K562 (cell line): ENCODE data around the gene ACTRT3. TPM values are rescaled to one million over a fixed set of nuclear protein-coding genes. Genes with fewer than 3 reads are reported as not detected.

ENCODE experiments used
- ATAC-seq: fragments of 200-7000 bp; cut with Tn5 transposase; 3 replicates; pipeline ENCODE4 v1.9.1; 2020; ENCODE audit warnings: moderate library complexity
- BruUV-seq: library from RNA; stranded (reverse); fragments of 400-500 nt; replicated peaks from 2 replicates; lab custom pipeline; 2021; lab: Mats Ljungman, UMichigan
- CTCF ChIA-PET: fragments of 300-600 bp; formaldehyde crosslinking; extraction: SDS; loops from one replicate; lab custom pipeline; 2021; ENCODE audit warnings: low intra/inter-chr PET ratio; lab: Yijun Ruan, JAX
- POLR2A ChIA-PET: fragments of 300-600, 350-650 bp; sonication (Branson Sonifier 250); formaldehyde crosslinking; extraction: SDS; loops from one replicate; lab custom pipeline; 2021; ENCODE audit warnings: antibody characterized with exemption, inconsistent platforms; lab: Yijun Ruan, JAX
- DNase-seq, 4 experiments: peaks; one replicate each; pipeline versions ENCODE4 v3.0.0 to v3.0.0-alpha.2; 2011 to 2018; ENCODE audit warnings: low spot score in 3 of 4, mixed read lengths in 3 of 4; ENCODE audit errors: extremely low read depth in 1 of 4
- FAIRE-seq: peaks from 2 replicates; lab custom pipeline; 2011; peaks lifted over from hg19 to GRCh38; lab: Jason Lieb, UNC
- H2AFZ ChIP-seq: 2 replicates; pipeline ENCODE4 v1.6.0; 2011; ENCODE audit warnings: low read depth, low read length, control low read depth, inconsistent platforms
- H3K27ac ChIP-seq: fragments of 200-600 bp; 3 replicates; pipeline ENCODE4 v1.8.0; 2011; ENCODE audit warnings: low read depth, mild to moderate bottlenecking, control low read depth, inconsistent platforms, low read length, moderate library complexity, mixed read lengths; ENCODE audit errors: extremely low read depth
- H3K27me3 ChIP-seq, 2 experiments: fragments of 300-600 bp in 1 of 2; 2 replicates in 1 of 2; 3 replicates in 1 of 2; pipeline versions ENCODE4 v1.6.0 to v1.8.0; 2011; ENCODE audit warnings: inconsistent platforms in 2 of 2, low read length in 2 of 2, mild to moderate bottlenecking in 1 of 2, mixed read lengths in 1 of 2, moderate library complexity in 1 of 2; ENCODE audit not compliant: control insufficient read depth in 2 of 2, insufficient read depth in 2 of 2
- H3K36me3 ChIP-seq: fragments of 300-600 bp; 3 replicates; pipeline ENCODE4 v1.8.0; 2011; ENCODE audit warnings: mild to moderate bottlenecking, low read length, inconsistent platforms; ENCODE audit not compliant: control insufficient read depth, insufficient read depth
- H3K4me1 ChIP-seq, 2 experiments: fragments of 200-600 bp in 1 of 2; replicated peaks in 1 of 2; 2 replicates in 1 of 2; 3 replicates in 1 of 2; pipeline versions ENCODE4 v1.5.1 to v1.8.0; 2011; ENCODE audit warnings: inconsistent platforms in 2 of 2, low read length in 2 of 2, mild to moderate bottlenecking in 1 of 2, mixed read lengths in 1 of 2, moderate library complexity in 1 of 2; ENCODE audit not compliant: control insufficient read depth in 2 of 2, insufficient read depth in 2 of 2
- H3K4me2 ChIP-seq: 2 replicates; pipeline ENCODE4 v1.6.1; 2011; ENCODE audit warnings: low read length, control low read depth, inconsistent platforms, mixed read lengths; ENCODE audit not compliant: insufficient read depth
- H3K4me3 ChIP-seq: fragments of 200-600 bp; sonication (generic), shearing (Covaris generic); 2 replicates; pipeline ENCODE4 v1.5.1; 2016; ENCODE audit warnings: control low read depth, inconsistent platforms
- H3K79me2 ChIP-seq: fragments of 200-600 bp; 3 replicates; pipeline ENCODE4 v1.8.0; 2011; ENCODE audit warnings: low read length, inconsistent platforms; ENCODE audit not compliant: control insufficient read depth, insufficient read depth
- H3K9ac ChIP-seq, 2 experiments: 2 replicates each; pipeline versions ENCODE4 v1.6.0 to v1.6.1; 2011; ENCODE audit warnings: low read depth in 2 of 2, low read length in 2 of 2, control low read depth in 1 of 2, inconsistent platforms in 1 of 2, mild to moderate bottlenecking in 1 of 2, mixed read lengths in 1 of 2; ENCODE audit not compliant: insufficient read depth in 1 of 2
- H3K9me1 ChIP-seq: one replicate; pipeline ENCODE4 v1.6.0; 2011; ENCODE audit warnings: inconsistent platforms, mild to moderate bottlenecking, low read length, moderate library complexity; ENCODE audit not compliant: control insufficient read depth, insufficient read depth
- H3K9me3 ChIP-seq: replicated peaks from 2 replicates; pipeline ENCODE4 v1.5.1; 2011; ENCODE audit warnings: low read depth, low read length, inconsistent platforms; ENCODE audit not compliant: control insufficient read depth, insufficient read depth
- H4K20me1 ChIP-seq: replicated peaks from 2 replicates; pipeline ENCODE4 v1.6.1; 2011; ENCODE audit warnings: low read length, inconsistent platforms, mixed read lengths; ENCODE audit not compliant: control insufficient read depth, insufficient read depth
- C11orf30 ChIP-seq: fragments of 450-650 bp; IDR thresholded peaks from 2 replicates; pipeline ENCODE4 v1.6.1; 2016; ENCODE audit warnings: low read depth, mild to moderate bottlenecking
- CBFA2T2 ChIP-seq: fragments of 450-650 bp; conservative IDR thresholded peaks from 2 replicates; pipeline ENCODE4 v1.6.1; 2017; ENCODE audit warnings: mild to moderate bottlenecking
- CTBP1 ChIP-seq: fragments of 450-650 bp; IDR thresholded peaks from 2 replicates; pipeline ENCODE4 v1.6.1; 2016; ENCODE audit warnings: borderline replicate concordance
- ETV6 ChIP-seq, 3 experiments: fragments of 150-350 bp in 1 of 3; sonication (generic) in 1 of 3; formaldehyde crosslinking in 1 of 3; IDR thresholded peaks; 2 replicates each; pipeline versions ENCODE4 v1.6.1 to v1.8.0; 2014 to 2022; ENCODE audit warnings: borderline replicate concordance in 2 of 3, low read depth in 2 of 3, antibody characterized with exemption in 1 of 3, low read length in 1 of 3, mild to moderate bottlenecking in 1 of 3, missing genetic modification reagents in 1 of 3
- GATAD2A ChIP-seq: fragments of 450-650 bp; IDR thresholded peaks from 2 replicates; pipeline ENCODE4 v1.6.1; 2017
- SAP30 ChIP-seq: fragments of 200-600 bp; sonication (generic); IDR thresholded peaks from 2 replicates; pipeline ENCODE4 v1.6.1; 2012; ENCODE audit warnings: borderline replicate concordance, low read depth, mild to moderate bottlenecking, moderate library complexity, low read length, control low read depth, inconsistent platforms; ENCODE audit not compliant: insufficient read depth, poor library complexity, severe bottlenecking
- SUPT5H ChIP-seq: fragments of 450-650 bp; IDR thresholded peaks from 2 replicates; pipeline ENCODE4 v1.6.1; 2016
- ZBTB11 ChIP-seq, 3 experiments: fragments of 200-800 bp in 1 of 3; fragments of 250-450 bp in 1 of 3; fragments of 450-650 bp in 1 of 3; sonication (Bioruptor Pico) in 1 of 3; sonication (Bioruptor generic) in 1 of 3; formaldehyde crosslinking in 1 of 3; IDR thresholded peaks; 2 replicates each; pipeline versions ENCODE4 v1.6.1 to v1.8.0; 2016 to 2022; ENCODE audit warnings: mild to moderate bottlenecking in 2 of 3, missing genetic modification characterization in 2 of 3, missing compliant biosample characterization in 1 of 3, moderate library complexity in 1 of 3
- ZBTB7A ChIP-seq: IDR thresholded peaks from 2 replicates; pipeline ENCODE4 v1.6.1; 2011; ENCODE audit warnings: low read depth, mild to moderate bottlenecking, low read length, moderate library complexity, borderline replicate concordance; ENCODE audit not compliant: control insufficient read depth
- ZHX1 ChIP-seq: fragments of 150-350 bp; conservative IDR thresholded peaks from 2 replicates; pipeline ENCODE4 v1.6.1; 2014; ENCODE audit warnings: low read length
- ZNF140 ChIP-seq: fragments of 250-450 bp; sonication (Bioruptor Pico); IDR thresholded peaks from 2 replicates; pipeline ENCODE4 v1.8.0; 2021; ENCODE audit warnings: moderate library complexity, mild to moderate bottlenecking, inconsistent platforms
- ZNF316 ChIP-seq: fragments of 450-650 bp; IDR thresholded peaks from 2 replicates; pipeline ENCODE4 v1.6.1; 2016
- ZNF408 ChIP-seq: fragments of 250-450 bp; sonication (Bioruptor Pico); IDR thresholded peaks from 2 replicates; pipeline ENCODE4 v1.4.0; 2020; ENCODE audit warnings: low read depth, mild to moderate bottlenecking, moderate library complexity
- ZSCAN29 ChIP-seq: fragments of 450-650 bp; IDR thresholded peaks from 2 replicates; pipeline ENCODE4 v1.6.1; 2017
- in situ Hi-C: fragments of 300-500 bp; cut with MboI; formaldehyde crosslinking; loops from 4 replicates; pipeline ENCODE4 v1.15.0; 2018; ENCODE audit warnings: inconsistent platforms, mixed read lengths
- intact Hi-C: fragments of 100-400 bp; cut with micrococcal nuclease; formaldehyde crosslinking; loops from 2 replicates; pipeline ENCODE4 v1.14.2; 2022
- polyA plus RNA-seq, 8 experiments: library from polyadenylated mRNA; depleted of rRNA in 4 of 8; stranded (reverse) in 5 of 8; unstranded in 3 of 8; fragments of >200 nt; fragmentation: Nextera tagmentation in 2 of 8; fragmentation: Illumina TruSeq in 1 of 8; extraction: Ambion mirVana in 2 of 8; extraction: Trizol in 1 of 8; gene quantifications; 2 replicates each; pipeline versions ENCODE4 v1.2.1 to v1.2.3, GENCODE V29; 2011 to 2014; ENCODE audit warnings: inconsistent platforms in 1 of 8, missing spikeins in 1 of 8
- total RNA-seq, 7 experiments: library from RNA; depleted of rRNA in 6 of 7; stranded (reverse); fragments of >200 nt in 6 of 7; fragmentation: Illumina TruSeq in 2 of 7; extraction: Trizol in 2 of 7; gene quantifications; 2 replicates each; pipeline versions ENCODE4 v1.2.1 to v1.2.3, GENCODE V29; 2011 to 2021; ENCODE audit warnings: low replicate concordance in 1 of 7

The ACTRT3 gene
- total and polyA plus RNA-seq, 9 of the 15 experiments (the other 6 are each of a cell fraction or from before 2014, with no cell fraction given): 0.06 to 0.11 (median 0.07) TPM; not detected in 5

GRCh38 chr3:169790687-169791429 lies 21.5 kb upstream of the ACTRT3 start (continued):
- no peak for TF ChIP-seq ZHX1
- TF ChIP-seq ZSCAN29: no peak
- TF ChIP-seq CBFA2T2: 0 out of 2 replicates have a peak, but pooled peaks have one; percentile 2
- TF ChIP-seq C11orf30: peak; percentile 62
- peak; percentile 77 for TF ChIP-seq ZNF316
- peak; percentile 17; the same call in 1 of the 2 replicates for TF ChIP-seq SUPT5H
- TF ChIP-seq, all 486 proteins: peak for 6

GRCh38 chr3:169790219-169790618 lies 20.9 kb upstream of the ACTRT3 start:
- ATAC-seq: no peak
- Histone ChIP-seq H3K9me3 (no peaks in the 10 kb centered on the region), H2AFZ (no peak overlapping the region), H3K9ac (no peak overlapping the region), H4K20me1 (no peaks in the 10 kb centered on the region), H3K4me1 (no peaks in the 10 kb centered on the region; a peak in 1 of 5 replicates), H3K36me3 (peaks cover 52% of the 10 kb centered on the region), H3K79me2 (no peaks in the 10 kb centered on the region), H3K4me2 (no peak overlapping the region), H3K4me3 (no peak overlapping the region), H3K9me1 (no peaks in the 10 kb centered on the region), H3K27ac (no peak overlapping the region), H3K27me3 (no peaks in the 10 kb centered on the region)
- BruUV-seq: no TSS peak
- ChIA-PET CTCF (no interaction called here), POLR2A (interaction anchor here (1.9 kb wide), 2 partner anchors 9 to 16 kb away, joined by 4 to 6 read pairs; no protein-coding TSS in a partner anchor)
- no peak for DNase-seq
- in situ Hi-C loops (no loop called here), intact Hi-C loops (no loop called here)
- FAIRE-seq: no peak
- no peak for TF ChIP-seq ZNF140 (CRISPR knock-in tag)
- TF ChIP-seq ETV6 (IDR thresholded peaks at IDR 0.05; ENCODE audit: borderline replicate concordance in 1 of 2, low read depth in 2 of 2, low read length in 1 of 2): no peak
- TF ChIP-seq ETV6 (CRISPR knock-in tag; IDR thresholded peaks at IDR 0.05; ENCODE audit: borderline replicate concordance): no peak
- no peak for TF ChIP-seq ZBTB11 (CRISPR knock-in tag; IDR thresholded peaks at IDR 0.05)
- no peak for TF ChIP-seq SAP30
- TF ChIP-seq ZBTB7A: no peak
- no peak for TF ChIP-seq CTBP1
- TF ChIP-seq ZNF408: no peak
- TF ChIP-seq GATAD2A: no peak
